ENCODE results near the gene MAP2K2. TPM values are rescaled to one million over a fixed set of nuclear protein-coding genes. Genes with fewer than 3 reads are reported as not detected.
A peak's percentile ranks its signal among the peaks of the same experiment; 100 is the strongest.

Gene MAP2K2
- total RNA-seq, 4 donors from 2014 or later, result 101 to 207 (median 138) TPM

DNA sequence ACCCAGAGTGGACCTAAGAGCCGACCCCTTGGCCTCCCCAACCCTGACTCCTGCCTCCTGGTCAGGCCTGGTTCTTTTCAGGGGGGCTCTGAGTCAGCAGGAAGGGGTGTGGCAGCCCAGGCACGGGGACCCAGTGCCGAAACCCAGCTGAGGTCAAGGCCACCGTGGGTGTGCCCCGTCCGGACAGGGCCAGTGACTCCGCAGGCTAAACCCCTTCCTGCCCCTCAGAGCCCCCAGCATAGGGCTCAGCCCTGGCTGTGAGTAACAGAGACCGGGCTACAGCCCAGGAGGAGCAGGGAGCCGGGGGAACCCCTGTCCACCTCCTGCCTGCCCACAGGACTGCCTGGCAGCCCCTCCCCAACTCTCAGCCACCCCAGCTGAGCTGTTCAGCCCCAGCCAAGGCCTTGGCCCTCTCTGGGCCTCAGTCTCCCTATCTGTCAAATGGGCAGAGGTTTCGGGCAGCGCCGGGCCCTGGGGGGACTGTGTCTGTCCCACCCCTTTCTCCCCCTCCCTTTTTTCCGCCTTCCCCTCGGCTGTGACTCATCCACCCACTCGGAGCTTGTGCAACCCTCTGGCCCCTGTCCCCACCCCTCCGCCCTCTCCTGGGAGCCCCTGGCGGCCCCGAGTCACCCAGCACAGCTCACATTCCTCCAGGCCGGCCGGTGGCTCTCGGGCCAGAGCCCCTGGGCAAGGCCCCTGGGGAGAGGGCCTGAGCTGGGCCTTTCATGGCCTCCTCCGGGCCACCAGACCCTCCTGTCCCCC is 65.8 kb downstream of the MAP2K2 start:
- TF ChIP-seq POLR2A (IDR thresholded peaks at IDR 0.05), result peak; percentile 54 to 56
- TF ChIP-seq CTCF (IDR thresholded peaks at IDR 0.05 in 4 of 5, conservative IDR thresholded peaks at IDR 0.05 in 1 of 5), result peak in 2 of 5 experiments; percentile 26 to 31
- peaks cover 55% of the 10 kb centered on the region in 2 donors for H3K4me1 ChIP-seq
- peak overlapping the region; percentile 99 to 100 (median 100) for H3K27ac ChIP-seq
- H3K4me3 ChIP-seq, result peak overlapping the region; percentile 50 to 70 (median 56)
- intact Hi-C loops (cut with DNase I; ENCODE audit: low total_unique reads), result no loop called here
- H3K36me3 ChIP-seq, result peaks cover 0 to 19% of the 10 kb centered on the region in 2 donors
- DNase-seq, result peak; percentile 81 to 95
- ATAC-seq, result peak; percentile 71 to 75
- no peaks in the 10 kb centered on the region for H3K9me3 ChIP-seq
- in situ Hi-C loops (cut with MboI; ENCODE audit: low sequenced_read_pairs in 4 of 4), result no loop called here
- no peaks in the 10 kb centered on the region for H3K27me3 ChIP-seq

- in situ Hi-C loops (cut with MboI; ENCODE audit: low sequenced_read_pairs in 4 of 4), result no loop called here
- intact Hi-C loops (cut with DNase I; ENCODE audit: low total_unique reads), result no loop called here
- no peak for TF ChIP-seq POLR2A (IDR thresholded peaks at IDR 0.05)
- no peak for TF ChIP-seq CTCF (IDR thresholded peaks at IDR 0.05 in 4 of 5, conservative IDR thresholded peaks at IDR 0.05 in 1 of 5)
- Histone ChIP-seq H3K36me3 (peaks cover 0 to 25% of the 10 kb centered on the region in 2 donors), H3K4me1 (peaks cover 45 to 47% of the 10 kb centered on the region in 2 donors), H3K27me3 (no peaks in the 10 kb centered on the region), H3K9me3 (no peaks in the 10 kb centered on the region), H3K27ac (no peak overlapping the region), H3K4me3 (no peak overlapping the region)
- ATAC-seq (no peak), DNase-seq (no peak)
Observed at GRCh38 chr19:4055209-4055552, 68.7 kb downstream of the MAP2K2 start.

DNA sequence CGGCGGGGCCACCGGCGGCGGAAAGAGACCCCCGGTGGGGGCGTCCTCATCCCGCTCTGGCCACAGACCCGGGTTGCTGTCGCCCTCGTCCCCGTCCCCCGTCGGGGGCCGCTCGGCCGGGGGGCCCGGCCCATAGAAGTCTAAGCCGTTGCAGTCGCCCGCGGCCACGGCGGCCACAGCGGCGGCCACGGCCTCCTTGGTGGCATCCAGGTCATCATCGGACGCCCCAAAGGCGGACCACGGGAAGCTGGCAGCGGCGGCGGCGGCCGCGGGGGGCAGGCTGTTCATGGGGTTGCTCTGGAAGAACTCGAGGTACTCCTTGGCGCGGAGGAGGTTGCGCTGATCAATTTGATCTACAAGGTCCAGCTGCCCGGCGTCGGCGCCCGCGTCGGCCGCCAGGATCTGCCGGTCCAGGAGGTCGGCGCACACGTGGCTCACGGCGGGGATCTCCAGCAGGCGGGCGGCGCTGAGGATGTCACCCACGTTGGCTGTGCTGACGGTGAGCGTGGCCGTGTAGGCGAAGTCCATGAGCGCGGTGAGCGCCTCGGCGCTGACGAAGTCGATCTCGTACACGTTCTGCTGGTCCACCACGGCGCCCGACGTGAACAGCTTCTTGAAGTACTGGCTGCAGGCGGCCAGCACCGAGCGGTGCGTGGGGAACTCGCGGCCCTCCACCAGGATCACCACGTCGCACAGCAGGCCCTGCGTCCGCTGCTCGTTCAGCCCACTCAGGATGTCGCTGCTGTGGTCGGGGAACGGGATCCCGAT is 69.3 kb downstream of the MAP2K2 start:
- in situ Hi-C loops (cut with MboI; ENCODE audit: low sequenced_read_pairs in 4 of 4), result no loop called here
- H3K4me3 ChIP-seq, result no peak overlapping the region
- no peaks in the 10 kb centered on the region for H3K9me3 ChIP-seq
- no peak overlapping the region for H3K27ac ChIP-seq
- ATAC-seq (no peak), DNase-seq (no peak)
- no peaks in the 10 kb centered on the region for H3K27me3 ChIP-seq
- TF ChIP-seq POLR2A (IDR thresholded peaks at IDR 0.05) (no peak), CTCF (IDR thresholded peaks at IDR 0.05 in 4 of 5, conservative IDR thresholded peaks at IDR 0.05 in 1 of 5) (no peak)
- peaks cover 0 to 25% of the 10 kb centered on the region in 2 donors for H3K36me3 ChIP-seq
- intact Hi-C loops (cut with DNase I; ENCODE audit: low total_unique reads), result no loop called here
- peaks cover 45 to 48% of the 10 kb centered on the region in 2 donors for H3K4me1 ChIP-seq

- no peak for TF ChIP-seq CTCF (IDR thresholded peaks at IDR 0.05 in 4 of 5, conservative IDR thresholded peaks at IDR 0.05 in 1 of 5)
- no peak overlapping the region for H3K4me3 ChIP-seq
Observed at GRCh38 chr19:4053423-4054324, 70.2 kb downstream of the MAP2K2 start.

More at GRCh38 chr19:4053423-4054324, 70.2 kb downstream of the MAP2K2 start:
- no peak for DNase-seq
- Histone ChIP-seq H3K4me1 (peaks cover 43 to 45% of the 10 kb centered on the region in 2 donors), H3K36me3 (peaks cover 0 to 25% of the 10 kb centered on the region in 2 donors), H3K27ac (peak overlapping the region in 1 of 4 donors; percentile 88), H3K9me3 (no peaks in the 10 kb centered on the region), H3K27me3 (no peaks in the 10 kb centered on the region)
- in situ Hi-C loops (cut with MboI; ENCODE audit: low sequenced_read_pairs in 4 of 4) (no loop called here), intact Hi-C loops (cut with DNase I; ENCODE audit: low total_unique reads) (no loop called here)
- no peak for ATAC-seq
